Rectal smooth muscle tissue (tissue), 1 donor: ENCODE measurements around the gene MAML2.

Source experiments
- H3K27ac ChIP-seq: one replicate; pipeline ENCODE4 v1.7.0; 2013; ENCODE audit warnings: low read depth, low read length, inconsistent platforms
- H3K27me3 ChIP-seq: one replicate; pipeline ENCODE4 v1.7.0; 2013; ENCODE audit warnings: low read length; ENCODE audit not compliant: control insufficient read depth, insufficient read depth
- H3K36me3 ChIP-seq: one replicate; pipeline ENCODE4 v1.7.0; 2013; ENCODE audit warnings: low read length; ENCODE audit not compliant: control insufficient read depth, insufficient read depth
- H3K4me1 ChIP-seq: one replicate; pipeline ENCODE4 v1.7.0; 2013; ENCODE audit warnings: low read length; ENCODE audit not compliant: control insufficient read depth, insufficient read depth
- H3K4me3 ChIP-seq: one replicate; pipeline ENCODE4 v1.7.0; 2013; ENCODE audit warnings: low read length
- H3K9ac ChIP-seq: one replicate; pipeline ENCODE4 v1.7.0; 2013; ENCODE audit warnings: low read length

Gene MAML2

GRCh38 chr11:96167203-96167758, 175.7 kb downstream of the MAML2 start:
- Histone ChIP-seq H3K27me3 (no peaks in the 10 kb centered on the region), H3K36me3 (no peaks in the 10 kb centered on the region), H3K4me1 (no peaks in the 10 kb centered on the region), H3K9ac (no peak overlapping the region), H3K27ac (no peak overlapping the region), H3K4me3 (no peak overlapping the region)

GRCh38 chr11:96162816-96163499, 180.0 kb downstream of the MAML2 start:
- H3K9ac ChIP-seq, result no peak overlapping the region
- no peak overlapping the region for H3K4me3 ChIP-seq
- H3K27me3 ChIP-seq, result no peaks in the 10 kb centered on the region
- H3K4me1 ChIP-seq, result no peaks in the 10 kb centered on the region
- no peak overlapping the region for H3K27ac ChIP-seq
- H3K36me3 ChIP-seq, result no peaks in the 10 kb centered on the region

- Histone ChIP-seq H3K4me1 (peaks cover 9% of the 10 kb centered on the region), H3K4me3 (no peak overlapping the region), H3K9ac (no peak overlapping the region), H3K36me3 (no peaks in the 10 kb centered on the region), H3K27ac (no peak overlapping the region), H3K27me3 (no peaks in the 10 kb centered on the region)
These were observed 181.5 kb downstream of the MAML2 start for GRCh38 chr11:96161307-96162089.

GRCh38 chr11:96160732-96161306, 182.2 kb downstream of the MAML2 start:
- H3K4me1 ChIP-seq, result peaks cover 15% of the 10 kb centered on the region
- H3K27ac ChIP-seq, result no peak overlapping the region
- no peaks in the 10 kb centered on the region for H3K27me3 ChIP-seq
- no peak overlapping the region for H3K4me3 ChIP-seq
- no peaks in the 10 kb centered on the region for H3K36me3 ChIP-seq
- H3K9ac ChIP-seq, result no peak overlapping the region

GRCh38 chr11:96159968-96160367, 183.0 kb downstream of the MAML2 start:
- H3K27me3 ChIP-seq, result no peaks in the 10 kb centered on the region
- no peak overlapping the region for H3K27ac ChIP-seq
- no peaks in the 10 kb centered on the region for H3K36me3 ChIP-seq
- H3K9ac ChIP-seq, result no peak overlapping the region
- peaks cover 21% of the 10 kb centered on the region for H3K4me1 ChIP-seq
- no peak overlapping the region for H3K4me3 ChIP-seq

GRCh38 chr11:96158126-96158525, 184.9 kb downstream of the MAML2 start:
- peaks cover 26% of the 10 kb centered on the region for H3K4me1 ChIP-seq
- H3K4me3 ChIP-seq, result no peak overlapping the region
- no peak overlapping the region for H3K9ac ChIP-seq
- no peaks in the 10 kb centered on the region for H3K27me3 ChIP-seq
- no peak overlapping the region for H3K27ac ChIP-seq
- H3K36me3 ChIP-seq, result no peaks in the 10 kb centered on the region

- peaks cover 26% of the 10 kb centered on the region for H3K4me1 ChIP-seq
- H3K36me3 ChIP-seq, result no peaks in the 10 kb centered on the region
- no peak overlapping the region for H3K9ac ChIP-seq
- no peaks in the 10 kb centered on the region for H3K27me3 ChIP-seq
- H3K4me3 ChIP-seq, result no peak overlapping the region
- H3K27ac ChIP-seq, result peak overlapping the region; percentile 60
These were observed 185.5 kb downstream of the MAML2 start for GRCh38 chr11:96157517-96157873.

- Histone ChIP-seq H3K4me3 (no peak overlapping the region), H3K4me1 (peaks cover 26% of the 10 kb centered on the region), H3K27ac (peak overlapping the region; percentile 60), H3K9ac (no peak overlapping the region), H3K27me3 (no peaks in the 10 kb centered on the region), H3K36me3 (no peaks in the 10 kb centered on the region)
These were observed 186.6 kb downstream of the MAML2 start for GRCh38 chr11:96156379-96156722.

GRCh38 chr11:96155627-96156378, 187.2 kb downstream of the MAML2 start:
- Histone ChIP-seq H3K27me3 (no peaks in the 10 kb centered on the region), H3K36me3 (no peaks in the 10 kb centered on the region), H3K4me3 (peak overlapping the region; percentile 14), H3K4me1 (peaks cover 26% of the 10 kb centered on the region), H3K27ac (peak overlapping the region; percentile 60), H3K9ac (no peak overlapping the region)

- H3K27ac ChIP-seq, result peak overlapping the region; percentile 44
- no peak overlapping the region for H3K4me3 ChIP-seq
- no peaks in the 10 kb centered on the region for H3K27me3 ChIP-seq
- no peaks in the 10 kb centered on the region for H3K36me3 ChIP-seq
- peaks cover 26% of the 10 kb centered on the region for H3K4me1 ChIP-seq
- no peak overlapping the region for H3K9ac ChIP-seq
These were observed 188.0 kb downstream of the MAML2 start for GRCh38 chr11:96154802-96155520.

GRCh38 chr11:96152623-96153022, 190.4 kb downstream of the MAML2 start:
- Histone ChIP-seq H3K4me1 (peaks cover 26% of the 10 kb centered on the region), H3K27ac (no peak overlapping the region), H3K36me3 (no peaks in the 10 kb centered on the region), H3K27me3 (no peaks in the 10 kb centered on the region), H3K9ac (no peak overlapping the region), H3K4me3 (no peak overlapping the region)
